HG03565 (cell line): Measurements from ENCODE around the gene MCRIP1.
A peak's percentile ranks its signal among the peaks of the same experiment; 100 is the strongest.
"Not testable (repeated sequence)": the region's sequence is repeated elsewhere in the genome, so short reads cannot be mapped to it uniquely, and the experiment has no call there.

Source experiments
- ATAC-seq: cut with Tn5 transposase; IDR thresholded peaks from one replicate; pipeline ENCODE4 v1.9.1; 2021; ENCODE audit warnings: mild to moderate bottlenecking, moderate library complexity; ENCODE audit not compliant: unreplicated experiment

The MCRIP1 gene

DNA sequence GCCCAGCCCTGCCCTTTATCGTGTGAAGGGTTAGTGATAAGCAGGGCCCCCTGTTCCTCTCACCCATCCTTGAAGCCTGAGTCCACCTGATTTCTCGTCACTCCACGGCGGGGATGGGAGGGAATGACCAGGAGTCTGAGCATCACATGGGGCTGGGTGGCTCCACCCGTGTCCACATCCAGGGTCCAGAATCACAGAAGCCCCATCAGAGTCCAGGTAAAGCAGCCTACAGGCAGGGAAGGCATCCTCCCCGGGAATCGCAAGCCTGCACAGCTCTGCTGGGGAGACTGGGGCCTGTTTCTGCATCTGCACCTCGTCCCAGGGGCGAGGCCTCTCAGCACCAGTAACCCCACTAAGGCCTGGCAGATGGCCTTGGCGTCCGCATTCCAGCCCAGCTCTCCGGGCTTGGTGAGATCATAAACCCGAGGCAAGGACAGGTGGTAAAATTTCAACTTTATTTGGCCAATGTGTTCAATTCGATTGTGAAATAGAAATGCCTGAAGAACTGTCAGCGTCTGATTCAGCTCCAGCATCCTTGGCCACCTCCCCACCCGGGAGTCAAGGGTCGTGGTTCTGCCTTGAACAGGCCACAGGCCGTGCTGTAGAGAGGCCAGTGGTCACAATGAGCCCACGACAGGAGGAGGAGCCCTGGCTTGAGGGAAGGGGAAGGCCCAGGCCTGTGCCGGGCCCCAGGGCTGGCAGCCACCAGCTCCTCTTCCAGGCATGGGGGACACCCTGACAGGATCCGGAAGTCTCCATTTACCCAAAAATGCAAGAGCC lies 9.8 kb upstream of the MCRIP1 start:
- no peak for ATAC-seq

DNA sequence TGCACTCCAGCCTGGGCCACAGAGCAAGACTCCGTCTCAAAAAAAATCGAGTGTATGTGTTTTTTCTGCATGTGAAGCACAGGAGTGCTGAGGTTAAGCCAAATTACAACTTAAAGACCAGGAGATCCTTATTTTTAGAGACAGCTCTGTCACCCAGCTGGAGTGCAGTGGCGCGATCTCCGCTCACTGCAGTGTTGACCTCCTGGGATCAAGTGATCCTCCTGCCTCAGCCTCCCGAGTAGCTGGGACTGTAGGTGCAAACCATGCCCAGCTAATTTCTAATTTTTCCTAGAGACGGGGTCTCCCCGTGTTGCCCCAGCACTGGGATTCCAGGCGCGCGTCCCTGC lies 9.3 kb upstream of the MCRIP1 start:
- no peak for ATAC-seq

DNA sequence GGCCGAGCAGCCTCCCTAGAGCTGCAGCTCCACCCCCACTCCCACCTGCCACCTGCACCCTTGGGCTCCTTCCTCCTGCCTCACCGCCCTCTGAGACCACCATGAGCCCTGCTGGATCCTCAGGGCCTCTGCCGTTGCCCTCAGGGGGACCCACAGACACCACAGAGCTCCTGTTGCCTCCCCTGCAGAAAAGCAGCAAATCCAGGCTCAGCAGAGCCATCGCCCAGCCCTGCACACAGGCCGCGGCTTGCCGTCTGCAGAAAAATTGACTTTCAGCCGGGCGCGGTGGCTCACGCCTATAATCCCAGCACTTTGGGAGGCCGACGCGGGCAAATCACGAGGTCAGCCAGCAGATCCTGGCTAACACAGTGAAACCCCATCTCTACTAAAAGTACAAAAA lies 8.8 kb upstream of the MCRIP1 start:
- no peak for ATAC-seq

DNA sequence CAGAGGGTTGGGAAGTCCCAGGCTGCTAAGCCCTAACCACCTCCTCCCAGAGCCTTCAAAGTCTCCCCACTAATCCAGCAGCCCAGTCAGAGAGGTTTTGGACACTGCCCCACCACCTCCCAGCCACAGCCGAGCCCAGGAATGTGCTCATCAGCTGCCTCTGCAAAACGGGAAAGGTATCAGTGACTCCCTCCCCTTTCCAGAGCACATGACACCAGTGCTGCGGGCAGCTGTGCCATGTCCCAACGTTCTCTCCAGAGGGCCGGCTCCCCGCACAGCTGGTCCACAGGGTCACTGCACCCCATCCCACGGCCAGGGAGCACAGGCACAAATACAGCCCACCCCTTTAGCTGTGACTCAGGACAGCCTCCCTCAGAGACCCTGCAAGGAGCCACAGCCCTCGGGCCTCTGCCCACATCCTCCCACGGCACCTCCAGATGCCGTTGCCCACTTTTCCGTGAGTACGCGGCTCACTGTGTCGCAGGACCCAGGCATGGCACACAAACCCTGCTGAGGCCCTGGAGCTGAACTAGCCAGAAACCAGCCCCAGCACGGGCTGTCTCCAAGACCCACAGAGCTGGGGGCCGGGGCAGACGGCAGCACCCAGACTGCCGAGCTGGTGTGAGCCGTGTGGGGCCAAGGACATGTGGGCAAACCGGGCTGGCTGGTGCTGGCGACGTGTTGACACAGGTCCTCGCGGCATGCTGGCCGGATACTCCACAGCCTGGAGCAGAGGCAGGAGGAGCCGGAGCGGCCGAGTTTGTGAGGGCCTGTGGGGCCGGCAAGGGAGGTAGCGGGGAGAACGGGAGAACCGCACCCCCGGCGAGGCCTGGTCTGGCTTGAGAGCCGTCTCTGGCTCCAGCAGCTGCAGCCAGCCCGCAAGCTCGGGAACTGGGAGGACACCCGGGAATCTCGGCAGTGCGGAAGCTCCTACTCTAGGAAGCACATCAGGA lies 8.0 kb upstream of the MCRIP1 start:
- ATAC-seq, result no peak

DNA sequence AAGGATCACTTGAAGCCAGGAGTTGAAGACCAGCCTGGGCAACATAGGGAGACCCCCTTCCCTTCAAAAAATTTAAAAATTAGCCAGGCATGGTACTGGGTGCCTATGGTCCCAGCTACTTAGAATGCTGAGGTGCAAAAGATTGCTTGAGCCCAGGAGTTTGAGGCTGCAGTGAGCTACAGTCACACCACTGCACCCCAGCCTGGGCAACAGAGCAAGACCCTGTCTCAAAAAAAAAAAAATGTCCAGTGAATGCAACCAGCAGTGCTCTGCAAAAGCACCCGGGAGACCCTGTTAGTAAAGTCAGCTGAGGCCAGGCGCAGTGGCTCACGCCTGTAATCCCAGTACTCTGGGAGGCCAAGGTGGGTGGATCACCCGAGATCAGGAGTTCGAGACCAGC lies 7.0 kb upstream of the MCRIP1 start:
- not testable (repeated sequence) for ATAC-seq

DNA sequence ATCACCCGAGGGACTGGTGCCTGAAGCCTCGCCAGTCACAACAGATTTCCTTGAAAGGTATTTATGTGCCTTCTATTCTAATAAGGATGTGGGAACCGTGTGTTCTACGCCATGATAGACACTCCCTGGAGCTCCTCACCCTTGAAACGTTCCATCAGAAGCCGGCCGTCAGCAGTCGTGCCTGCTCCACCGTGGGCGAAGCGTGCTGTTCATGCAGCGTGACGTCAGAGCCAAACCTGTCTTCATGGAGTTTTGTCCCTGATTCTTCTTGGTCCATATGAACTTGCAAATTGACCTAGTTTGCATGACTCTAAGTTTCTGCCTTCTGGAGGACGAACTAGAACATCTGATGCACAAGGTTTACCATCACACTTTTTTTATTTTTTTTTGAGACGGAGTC lies 6.2 kb upstream of the MCRIP1 start:
- no peak for ATAC-seq

DNA sequence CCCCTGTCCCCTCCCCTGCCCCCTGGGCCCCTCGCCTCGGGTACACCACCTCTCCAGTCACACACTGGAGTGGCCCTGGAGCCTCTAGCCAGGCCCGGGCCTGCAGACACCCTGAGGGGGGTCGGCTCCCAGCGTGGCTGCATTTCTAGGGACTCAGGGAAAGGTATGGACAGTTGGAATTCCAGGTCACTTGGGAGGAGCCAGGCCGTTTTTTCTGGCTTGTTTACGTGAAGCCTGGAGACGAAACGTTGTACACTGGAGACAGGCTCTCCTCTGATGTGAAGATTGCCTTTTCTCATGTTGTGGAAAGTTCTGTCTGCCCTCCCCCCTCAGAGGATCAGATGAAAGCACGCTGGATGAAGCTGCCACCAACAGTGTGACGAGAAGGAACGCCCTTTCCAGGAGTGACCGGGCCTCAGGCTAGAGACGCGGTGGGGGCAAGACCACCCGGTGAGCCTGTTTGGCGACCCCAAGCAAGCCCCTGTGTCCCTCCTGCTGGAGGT lies 5.7 kb upstream of the MCRIP1 start:
- no peak for ATAC-seq

DNA sequence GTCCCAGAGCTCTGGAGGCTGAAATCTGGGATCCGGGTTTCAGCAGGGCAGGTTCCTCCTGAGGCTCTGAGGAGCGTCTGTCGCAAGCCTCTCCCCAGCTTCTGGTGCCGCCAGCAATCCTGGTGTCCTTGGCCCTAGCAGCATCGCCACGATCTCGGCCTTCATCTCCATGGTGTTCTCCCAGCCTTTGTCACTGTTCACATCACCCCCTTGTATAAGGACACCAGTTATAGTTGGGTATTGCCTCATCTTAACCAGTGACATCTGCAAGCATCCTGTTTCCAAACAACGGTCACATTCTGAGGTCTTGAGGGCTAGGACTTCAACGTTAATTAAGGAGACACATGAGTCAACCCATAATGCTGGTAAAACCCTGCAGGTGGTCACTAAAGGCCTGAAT lies 4.5 kb upstream of the MCRIP1 start:
- ATAC-seq, result no peak

DNA sequence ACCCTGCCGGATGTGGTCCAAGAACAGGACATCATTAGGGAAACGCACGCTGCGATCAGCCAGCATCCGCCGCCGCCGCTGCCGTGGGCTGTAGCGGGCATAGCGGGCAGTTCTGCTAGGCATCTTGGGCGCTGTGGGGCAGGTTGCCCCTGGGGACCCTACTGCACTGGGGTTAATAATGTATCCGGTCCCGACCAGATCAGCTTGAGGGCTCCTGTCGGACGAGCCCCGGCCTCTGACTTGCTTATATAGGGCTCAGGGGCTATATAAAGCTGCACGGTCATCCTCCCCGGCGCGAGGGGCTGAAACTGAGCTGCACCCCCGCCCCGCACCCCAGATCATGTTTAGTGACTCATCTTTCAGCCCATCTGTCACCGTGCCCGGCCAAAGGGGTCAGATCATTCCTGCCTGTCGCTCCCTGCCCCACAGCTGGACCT lies 1.8 kb upstream of the MCRIP1 start, which contains the start of gene PPP1R27:
PPP1R27 (minus strand) TSS at position 220 of the 437 bp plus-strand sequence; CDS start at position 123, 97 bp downstream.
- no peak for ATAC-seq

DNA sequence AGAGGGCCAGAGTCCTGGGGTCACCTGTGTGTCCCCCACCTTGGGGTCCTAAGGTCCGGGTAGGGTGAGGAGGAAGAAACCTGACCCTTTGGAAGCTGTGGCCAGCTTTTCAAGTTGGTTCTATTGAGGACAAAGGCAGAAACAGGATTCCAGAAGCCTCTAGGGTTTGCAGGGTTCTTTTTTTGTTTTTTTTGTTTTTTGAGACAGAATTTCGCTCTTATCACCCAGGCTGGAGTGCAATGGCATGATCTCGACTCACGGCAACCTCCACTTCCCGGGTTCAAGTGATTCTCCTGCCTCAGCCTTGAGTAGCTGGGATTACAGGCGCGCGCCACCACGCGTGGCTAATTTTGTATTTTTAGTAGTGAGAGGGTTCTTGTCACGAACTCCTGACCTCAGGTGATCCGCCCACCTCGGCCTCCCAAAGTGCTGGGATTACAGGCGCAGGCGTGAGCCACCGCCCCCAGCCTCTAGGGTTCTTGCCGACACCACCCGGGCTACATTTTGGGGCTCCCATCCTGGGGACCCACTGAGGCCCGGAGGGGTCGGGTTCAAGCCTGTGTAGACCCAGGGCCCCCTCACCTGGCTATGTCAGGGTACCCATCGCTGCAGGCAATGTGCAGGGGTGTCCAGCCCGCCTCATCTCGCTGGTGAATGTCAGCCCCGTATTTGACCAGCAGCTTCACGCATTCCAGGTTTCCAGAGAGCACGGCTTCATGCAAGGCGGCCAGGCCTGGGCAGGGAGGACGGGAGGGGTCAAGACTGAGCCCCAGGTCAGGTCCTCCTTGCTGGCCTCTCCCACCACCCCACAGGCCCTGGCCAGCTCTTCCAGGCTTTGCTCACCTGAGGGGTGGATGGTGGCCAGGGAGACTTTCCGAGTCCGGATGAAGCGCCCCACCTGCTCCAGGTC lies 1.1 kb upstream of the MCRIP1 start:
- no peak for ATAC-seq

DNA sequence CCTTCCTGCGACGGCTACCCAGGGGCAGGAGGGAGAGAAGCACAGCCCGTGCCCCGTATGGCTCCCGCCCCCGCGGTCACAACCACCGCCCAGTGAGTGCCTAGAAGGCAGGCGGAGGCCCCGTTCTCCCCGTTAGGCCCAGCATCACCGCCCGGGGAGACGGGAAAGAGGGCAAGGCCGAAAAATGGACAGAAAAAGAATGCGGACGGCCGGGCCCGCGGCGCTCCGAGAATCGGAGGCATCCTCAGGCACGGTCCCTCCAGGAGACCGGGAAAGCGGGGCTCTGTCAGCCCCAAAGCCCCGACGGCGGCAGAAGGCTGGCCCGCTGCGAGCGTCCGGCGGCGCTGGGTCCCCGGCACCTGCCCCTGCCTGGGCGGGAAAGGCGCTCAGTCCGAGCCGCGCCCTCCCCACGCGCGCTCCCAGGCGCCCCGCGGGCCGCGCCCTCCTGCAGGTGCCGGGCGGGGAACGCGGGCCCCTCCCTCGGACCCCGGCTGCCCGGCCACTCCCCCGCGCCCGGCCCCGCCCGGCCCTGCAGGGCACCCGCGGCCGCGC lies 407 bp downstream of the MCRIP1 start:
- ATAC-seq, result peak; percentile 47

DNA sequence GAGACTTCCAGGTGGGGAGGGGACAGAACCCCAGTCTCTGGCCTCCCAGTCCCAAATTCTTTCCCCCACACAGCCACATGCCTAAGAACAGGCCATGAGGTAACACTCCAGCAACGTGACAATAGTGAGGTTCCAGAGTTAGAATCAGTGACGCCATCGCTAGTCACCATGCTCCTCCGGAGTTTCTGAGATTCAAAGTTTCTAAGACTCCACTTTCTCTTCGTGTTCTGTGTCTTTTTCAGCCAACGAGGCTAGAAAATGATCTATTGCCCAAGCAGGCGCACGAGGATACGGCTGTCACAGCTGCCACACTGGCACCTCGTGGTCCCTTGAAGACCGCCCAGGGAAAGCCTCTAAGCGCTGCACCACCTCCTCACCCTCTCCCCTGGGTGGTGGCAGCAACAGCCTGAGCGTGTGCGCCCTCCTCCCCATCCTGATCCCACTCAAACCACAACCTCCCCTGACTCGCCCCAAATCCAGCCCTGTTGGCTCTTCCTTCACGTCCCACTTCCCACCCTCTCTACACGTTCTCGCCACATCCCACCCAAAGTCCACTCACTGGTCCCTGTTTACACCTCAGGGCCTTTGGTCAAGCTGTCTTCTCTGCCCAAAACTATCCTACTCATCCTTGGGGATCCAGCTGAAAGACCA lies 1.0 kb downstream of the MCRIP1 start:
- peak; percentile 2 for ATAC-seq

DNA sequence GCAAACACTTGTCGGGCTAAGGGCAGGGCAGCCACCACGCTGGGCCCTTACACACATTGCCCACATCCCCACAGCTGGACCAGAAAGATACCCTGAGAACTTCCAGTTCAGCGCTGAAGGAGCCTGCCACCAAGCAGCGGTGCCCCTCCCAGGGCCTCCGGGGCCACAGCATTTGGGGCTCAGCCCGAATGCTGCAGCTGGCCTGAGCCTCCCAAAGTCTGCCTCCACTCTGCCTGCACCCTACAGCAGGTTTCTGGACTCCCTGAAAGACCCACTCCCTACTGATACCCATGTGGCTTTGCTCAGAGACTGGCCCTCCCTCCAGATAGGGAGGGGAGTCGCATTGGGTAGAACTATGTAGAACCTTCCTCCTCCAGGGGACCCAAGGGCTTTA lies 1.5 kb downstream of the MCRIP1 start:
- no peak for ATAC-seq

DNA sequence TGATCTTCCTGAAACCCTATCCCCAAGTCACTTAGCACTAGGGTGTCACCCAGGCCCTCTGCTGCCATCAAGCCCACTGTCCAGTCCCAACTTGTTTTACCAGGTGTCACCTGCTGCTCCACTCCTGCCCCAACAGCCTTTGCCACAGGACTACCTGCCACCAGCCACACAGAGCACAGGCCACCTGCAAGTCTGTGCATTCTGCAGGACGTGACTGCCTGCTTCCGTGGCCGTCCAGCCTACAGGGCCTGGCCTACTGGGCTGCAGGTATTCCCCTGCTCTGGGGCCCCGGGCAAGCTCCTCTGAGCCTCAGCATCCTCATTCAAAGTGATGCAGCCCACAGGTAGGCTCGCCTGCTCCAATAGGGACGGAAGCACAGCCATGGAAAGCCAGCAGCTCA lies 3.2 kb downstream of the MCRIP1 start:
- ATAC-seq, result no peak

DNA sequence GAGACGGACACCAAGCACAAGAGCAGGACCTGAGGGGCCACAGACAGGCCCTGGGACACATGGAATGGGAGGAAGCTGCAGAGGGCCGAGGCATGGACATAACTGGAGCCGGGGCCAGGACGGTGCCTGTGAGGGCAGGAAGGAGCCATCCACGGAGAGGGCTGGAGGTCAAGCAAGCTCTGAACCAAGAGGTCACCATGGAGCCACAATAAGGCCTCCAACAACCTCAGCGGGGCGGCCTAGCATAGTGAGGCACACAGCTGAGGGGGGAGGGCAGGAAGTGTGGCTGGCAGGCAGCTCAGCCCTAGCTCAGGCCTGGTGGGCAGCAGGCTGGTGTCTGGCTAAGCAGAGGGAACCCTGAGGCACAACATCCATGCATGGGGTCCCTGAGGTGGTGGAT lies 4.4 kb downstream of the MCRIP1 start:
- ATAC-seq, result no peak

DNA sequence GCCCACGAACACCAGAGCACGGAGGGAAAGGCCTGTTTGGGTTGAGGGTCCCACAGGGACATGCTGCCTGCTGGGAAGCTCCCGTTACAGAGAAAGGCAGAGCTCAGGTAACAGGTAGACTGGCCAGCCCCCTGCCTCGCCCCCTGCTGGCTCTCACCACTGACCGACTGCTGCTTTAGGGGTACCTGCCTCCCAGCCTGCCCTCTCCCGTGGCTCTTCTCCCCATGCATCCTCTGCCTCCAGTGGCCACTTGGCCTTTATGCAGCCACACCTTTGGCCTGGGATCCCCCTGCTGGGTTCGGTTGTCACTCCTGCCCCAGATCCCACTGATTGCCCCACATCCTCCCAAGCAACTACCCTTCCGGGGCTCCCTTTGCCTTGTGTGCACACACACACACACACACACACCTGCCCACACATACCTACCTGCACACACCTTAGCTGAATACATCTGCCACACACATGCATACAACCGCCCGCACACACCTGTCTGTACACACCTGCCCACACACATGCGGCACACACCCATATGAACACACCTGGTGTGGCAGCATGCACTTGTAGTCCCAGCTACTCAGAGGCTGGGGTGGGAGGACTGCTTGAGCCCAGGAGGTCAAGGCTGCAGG lies 7.1 kb downstream of the MCRIP1 start:
- no peak for ATAC-seq

DNA sequence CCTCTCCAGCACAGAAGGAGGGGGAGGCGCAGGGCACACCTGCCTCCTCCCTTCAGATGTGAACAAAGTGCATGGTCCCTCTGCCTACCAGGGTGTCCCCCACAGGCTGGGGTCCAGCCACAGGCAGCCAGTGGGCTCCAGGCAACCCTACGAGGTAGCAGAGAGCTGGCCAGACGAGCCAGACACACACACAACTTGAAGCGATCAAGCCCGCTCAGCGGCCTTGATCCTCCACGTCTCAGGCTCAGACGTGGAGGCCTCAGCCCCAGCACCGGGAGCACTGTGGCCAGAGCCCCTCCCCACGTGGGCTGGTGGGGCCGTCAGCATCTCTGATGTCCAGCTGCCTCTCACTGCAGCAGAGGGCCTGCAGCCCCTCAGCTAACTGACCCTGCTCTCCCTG lies 8.5 kb downstream of the MCRIP1 start:
- no peak for ATAC-seq

DNA sequence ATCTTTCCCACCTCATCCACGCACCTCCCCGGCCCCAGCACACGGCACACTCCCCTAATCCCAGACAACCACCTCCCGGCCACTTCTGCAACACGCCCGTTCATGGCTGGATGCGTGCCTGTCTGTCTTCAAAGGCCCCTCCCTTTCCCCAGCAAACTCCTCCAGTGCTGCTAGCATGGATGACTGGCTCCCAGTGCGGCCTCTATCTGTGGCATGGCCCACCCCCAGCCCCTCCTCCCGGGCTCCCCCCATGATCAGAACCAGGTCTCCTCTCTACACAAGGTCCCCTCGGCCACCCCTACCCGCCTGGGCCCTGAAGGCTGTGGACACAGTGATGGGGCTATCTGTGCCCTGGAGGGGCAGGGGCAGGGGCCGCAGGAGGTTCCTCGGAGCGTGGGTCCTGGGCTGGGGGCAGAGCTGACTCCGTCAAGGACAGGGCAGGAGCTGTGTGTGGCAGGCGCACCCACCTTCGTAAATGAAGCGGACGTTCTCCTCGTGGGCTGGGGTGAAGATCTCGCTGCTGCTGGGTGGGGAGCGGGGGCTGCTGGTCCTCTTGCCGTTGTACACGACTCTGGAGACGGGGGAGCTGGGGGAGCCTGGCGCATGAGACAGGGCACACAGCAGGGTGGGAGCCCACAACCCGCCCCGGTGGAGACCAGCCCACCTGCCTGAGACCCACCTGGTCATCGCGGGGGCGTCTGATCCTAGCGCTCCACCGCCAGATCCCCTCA lies 9.1 kb downstream of the MCRIP1 start:
- no peak for ATAC-seq
